ENCODE data around the gene GNB5.

GNB5 gene

DNA sequence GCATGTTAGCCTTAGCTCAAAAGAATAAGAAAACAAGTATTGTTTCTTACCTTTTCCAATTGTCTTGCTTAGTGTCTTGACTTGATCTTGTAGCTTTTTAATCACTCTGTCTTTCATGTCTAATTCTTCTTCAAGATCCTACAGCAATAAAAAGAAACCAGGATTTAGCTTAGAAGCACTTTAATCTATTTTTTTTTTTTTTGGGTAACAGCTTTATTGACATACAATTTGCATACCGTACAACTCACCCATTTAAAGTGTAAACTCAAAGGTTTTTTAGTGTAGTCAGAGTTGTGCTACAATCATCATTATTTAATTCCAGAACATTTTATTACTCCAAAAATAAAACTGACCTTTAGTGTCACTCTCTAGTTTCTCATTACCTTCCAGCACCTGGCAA is 23.4 kb upstream of the GNB5 start:
- H3K36me3 ChIP-seq (ENCODE audit: control insufficient read depth, low read length), result no peaks in the 10 kb centered on the region

DNA sequence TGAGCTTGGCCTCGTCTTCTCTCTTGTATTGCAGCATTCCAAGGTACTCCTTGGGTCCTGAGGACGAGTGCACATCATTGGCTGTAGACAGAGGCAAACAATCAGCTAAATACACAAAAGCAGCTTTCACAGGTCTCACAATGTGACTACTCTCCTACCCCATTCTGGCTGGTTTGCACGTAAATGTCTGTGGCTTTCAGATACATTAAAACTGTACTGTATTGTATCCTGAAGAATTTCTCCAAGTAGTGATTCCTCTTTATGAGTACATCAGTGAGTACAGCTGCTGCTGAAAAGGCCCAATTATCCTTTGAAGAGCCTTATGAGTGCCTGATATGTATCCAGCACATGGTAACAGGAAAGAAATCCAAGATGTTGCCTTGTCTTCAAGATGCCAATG is 22.0 kb upstream of the GNB5 start:
- Histone ChIP-seq H3K79me2 (ENCODE audit: control insufficient read depth, low read length) (no peaks in the 10 kb centered on the region), H3K36me3 (ENCODE audit: control insufficient read depth, low read length) (no peaks in the 10 kb centered on the region), H3K4me2 (ENCODE audit: low read length) (no peak overlapping the region), H4K20me1 (ENCODE audit: control insufficient read depth, insufficient read depth, low read depth, low read length) (no peaks in the 10 kb centered on the region), H3K4me3 (ENCODE audit: low read length) (no peak overlapping the region), H3F3A (ENCODE audit: control insufficient read depth, insufficient read depth) (no peaks in the 10 kb centered on the region), H3K4me1 (ENCODE audit: control insufficient read depth, low read length) (peaks cover 20% of the 10 kb centered on the region), H3K9me2 (replicated peaks; ENCODE audit: control insufficient read depth, low read length) (no peaks in the 10 kb centered on the region), H3K27me3 (ENCODE audit: control insufficient read depth, low read length) (no peaks in the 10 kb centered on the region), H3K27ac (ENCODE audit: low read depth, low read length) (no peak overlapping the region), H3K9me3 (ENCODE audit: control insufficient read depth, insufficient read depth, low read length) (no peaks in the 10 kb centered on the region)
- TF ChIP-seq EZH2phosphoT487 (IDR thresholded peaks at IDR 0.05; ENCODE audit: borderline replicate concordance, low read length) (no peak), CTCF (IDR thresholded peaks at IDR 0.05; ENCODE audit: low read depth, low read length, poor library complexity, severe bottlenecking) (no peak)

More for the DNA sequence above, 23.4 kb upstream of the GNB5 start:
- TF ChIP-seq EZH2phosphoT487 (IDR thresholded peaks at IDR 0.05; ENCODE audit: borderline replicate concordance, low read length), result no peak
- TF ChIP-seq CTCF (IDR thresholded peaks at IDR 0.05; ENCODE audit: low read depth, low read length, poor library complexity, severe bottlenecking), result no peak
- H3K4me1 ChIP-seq (ENCODE audit: control insufficient read depth, low read length), result peaks cover 29% of the 10 kb centered on the region
- no peak overlapping the region for H3K4me2 ChIP-seq (ENCODE audit: low read length)
- no peak overlapping the region for H3K27ac ChIP-seq (ENCODE audit: low read depth, low read length)
- no peaks in the 10 kb centered on the region for H3K9me3 ChIP-seq (ENCODE audit: control insufficient read depth, insufficient read depth, low read length)
- no peak overlapping the region for H3K4me3 ChIP-seq (ENCODE audit: low read length)
- no peaks in the 10 kb centered on the region for H4K20me1 ChIP-seq (ENCODE audit: control insufficient read depth, insufficient read depth, low read depth, low read length)
- no peaks in the 10 kb centered on the region for H3K9me2 ChIP-seq (replicated peaks; ENCODE audit: control insufficient read depth, low read length)
- H3K79me2 ChIP-seq (ENCODE audit: control insufficient read depth, low read length), result no peaks in the 10 kb centered on the region
- no peaks in the 10 kb centered on the region for H3K27me3 ChIP-seq (ENCODE audit: control insufficient read depth, low read length)
- H3F3A ChIP-seq (ENCODE audit: control insufficient read depth, insufficient read depth), result no peaks in the 10 kb centered on the region

DNA sequence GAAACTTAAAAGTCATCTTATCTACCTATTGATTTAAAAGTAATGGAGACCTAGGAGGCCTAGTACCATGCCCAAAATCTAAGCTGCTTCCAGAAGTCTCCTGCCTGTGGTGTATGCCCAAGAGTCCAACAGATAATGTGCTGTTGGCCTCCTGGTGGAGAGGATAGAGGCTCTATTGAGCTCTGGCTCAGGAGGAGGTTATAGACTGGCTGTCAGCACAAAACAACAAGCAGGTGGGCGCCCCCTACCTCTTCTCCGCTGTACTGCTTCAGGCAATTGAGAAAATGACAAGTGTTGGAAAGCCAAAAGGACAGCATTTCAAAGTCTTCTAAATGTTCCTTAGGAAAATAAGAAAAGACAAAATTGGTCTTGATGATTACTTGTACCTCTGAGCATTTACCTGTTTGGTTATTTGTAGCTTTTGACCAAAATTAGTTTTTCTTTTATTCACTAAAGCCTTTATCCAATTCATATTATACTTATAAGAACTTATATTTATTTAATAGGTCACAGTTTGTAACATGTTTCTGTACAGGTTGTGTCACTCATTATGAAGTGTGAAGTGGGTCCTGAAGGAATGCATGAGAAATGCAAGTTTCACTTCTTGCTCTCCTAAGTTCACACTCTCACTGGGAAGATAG is 17.2 kb upstream of the GNB5 start:
- TF ChIP-seq CTCF (IDR thresholded peaks at IDR 0.05; ENCODE audit: low read depth, low read length, poor library complexity, severe bottlenecking) (peak; percentile 97), EZH2phosphoT487 (IDR thresholded peaks at IDR 0.05; ENCODE audit: borderline replicate concordance, low read length) (no peak)
- no peaks in the 10 kb centered on the region for H4K20me1 ChIP-seq (ENCODE audit: control insufficient read depth, insufficient read depth, low read depth, low read length)
- H3K4me2 ChIP-seq (ENCODE audit: low read length), result no peak overlapping the region
- no peaks in the 10 kb centered on the region for H3K79me2 ChIP-seq (ENCODE audit: control insufficient read depth, low read length)
- no peaks in the 10 kb centered on the region for H3K27me3 ChIP-seq (ENCODE audit: control insufficient read depth, low read length)
- no peaks in the 10 kb centered on the region for H3K9me2 ChIP-seq (replicated peaks; ENCODE audit: control insufficient read depth, low read length)
- H3K36me3 ChIP-seq (ENCODE audit: control insufficient read depth, low read length), result no peaks in the 10 kb centered on the region
- no peaks in the 10 kb centered on the region for H3F3A ChIP-seq (ENCODE audit: control insufficient read depth, insufficient read depth)
- H3K4me3 ChIP-seq (ENCODE audit: low read length), result no peak overlapping the region
- no peak overlapping the region for H3K27ac ChIP-seq (ENCODE audit: low read depth, low read length)
- H3K9me3 ChIP-seq (ENCODE audit: control insufficient read depth, insufficient read depth, low read length), result no peaks in the 10 kb centered on the region
- no peaks in the 10 kb centered on the region for H3K4me1 ChIP-seq (ENCODE audit: control insufficient read depth, low read length)
